ENCODE data around the gene PAX8.

GRCh38 chr2:113232740-113233139 is 46.0 kb downstream of the PAX8 start:
- TF ChIP-seq POLR2A (IDR thresholded peaks at IDR 0.05) (no peak), CTCF (IDR thresholded peaks at IDR 0.05) (no peak)
